Esophagus muscularis mucosa (tissue), 3 donors: ENCODE results near the gene TRIM24.

Experiments used
- CTCF ChIP-seq, 3 experiments: fragments of 200-600 bp in 2 of 3; fragments of 450-650 bp in 1 of 3; sonication (generic) in 2 of 3; IDR thresholded peaks; one replicate each; pipeline ENCODE4 v1.5.1; 2017 to 2019; ENCODE audit warnings: antibody characterized with exemption in 3 of 3, mild to moderate bottlenecking in 2 of 3, moderate library complexity in 1 of 3
- POLR2A ChIP-seq: fragments of 450-650 bp; IDR thresholded peaks from one replicate; pipeline ENCODE4 v1.6.1; 2017; ENCODE audit warnings: antibody characterized with exemption, moderate library complexity, mild to moderate bottlenecking, low read depth

GRCh38 chr7:138477081-138477578, 17.1 kb downstream of the TRIM24 start:
- no peak for TF ChIP-seq CTCF (IDR thresholded peaks at IDR 0.05)
- TF ChIP-seq POLR2A: no peak
